ENCODE results near the gene PYCR2.

GRCh38 chr1:225918280-225918679, 5.8 kb downstream of the PYCR2 start:
- no peak for TF ChIP-seq ZNF274 (IDR thresholded peaks at IDR 0.05; ENCODE audit: low read depth, low read length)
- no peak for TF ChIP-seq SUZ12 (IDR thresholded peaks at IDR 0.05; ENCODE audit: extremely low read depth, insufficient read depth, insufficient read length)
- TF ChIP-seq YY1 (IDR thresholded peaks at IDR 0.05; ENCODE audit: insufficient read depth, insufficient read length), result no peak

All from NT2/D1 (cell line).